ENCODE results near the gene PEX3.

The PEX3 gene

DNA sequence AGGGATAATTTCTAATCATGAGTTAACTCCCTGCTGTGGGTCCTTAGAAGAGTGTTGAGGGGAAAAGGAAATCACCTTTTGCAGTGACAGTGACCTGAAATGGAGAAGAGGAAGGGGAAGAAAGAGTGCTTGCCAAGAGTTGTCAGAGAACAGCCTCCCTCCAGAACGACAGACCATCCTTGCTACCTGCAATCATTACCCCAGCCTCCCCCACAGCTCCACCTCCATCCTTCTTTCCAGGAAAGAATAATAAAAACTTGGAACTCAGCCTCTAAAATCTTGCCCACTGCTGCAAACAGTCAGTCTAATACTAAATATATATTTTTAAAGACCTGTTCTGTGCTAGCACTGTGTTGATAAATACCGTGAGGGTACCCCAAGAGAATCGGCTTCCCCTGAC, 89.6 kb downstream of the PEX3 start:
- DNase-seq: no peak
